ENCODE data around the gene SFXN3.

SFXN3 gene

DNA sequence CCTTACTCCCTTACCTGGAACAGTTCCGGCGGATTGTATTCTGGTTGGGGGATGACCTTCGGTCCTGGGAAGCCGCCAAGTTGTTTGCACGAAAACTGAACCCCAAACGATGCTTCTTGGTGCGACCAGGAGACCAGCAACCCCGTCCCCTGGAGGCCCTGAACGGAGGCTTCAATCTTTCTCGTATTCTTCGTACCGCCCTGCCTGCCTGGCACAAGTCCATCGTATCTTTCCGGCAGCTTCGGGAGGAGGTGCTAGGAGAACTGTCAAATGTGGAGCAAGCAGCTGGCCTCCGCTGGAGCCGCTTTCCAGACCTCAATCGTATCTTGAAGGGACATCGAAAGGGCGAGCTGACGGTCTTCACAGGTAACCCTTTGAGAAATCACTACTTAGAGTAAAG is 41.9 kb upstream of the SFXN3 start:
- no peaks in the 10 kb centered on the region for H4K20me1 ChIP-seq (ENCODE audit: low read depth, low read length)
- H3F3A ChIP-seq (ENCODE audit: insufficient read depth): peaks cover 4% of the 10 kb centered on the region; the same call in 1 of the 2 replicates
- no peak overlapping the region for H3K4me2 ChIP-seq (ENCODE audit: low read depth, low read length, poor library complexity, severe bottlenecking)
- no peak overlapping the region for H3K4me3 ChIP-seq (ENCODE audit: insufficient read depth, low read length, poor library complexity, severe bottlenecking)
- no peaks in the 10 kb centered on the region for H3K36me3 ChIP-seq (ENCODE audit: low read length)
- TF ChIP-seq EZH2phosphoT487 (conservative IDR thresholded peaks at IDR 0.05; ENCODE audit: low read length): no peak
- TF ChIP-seq, protein P1, sequence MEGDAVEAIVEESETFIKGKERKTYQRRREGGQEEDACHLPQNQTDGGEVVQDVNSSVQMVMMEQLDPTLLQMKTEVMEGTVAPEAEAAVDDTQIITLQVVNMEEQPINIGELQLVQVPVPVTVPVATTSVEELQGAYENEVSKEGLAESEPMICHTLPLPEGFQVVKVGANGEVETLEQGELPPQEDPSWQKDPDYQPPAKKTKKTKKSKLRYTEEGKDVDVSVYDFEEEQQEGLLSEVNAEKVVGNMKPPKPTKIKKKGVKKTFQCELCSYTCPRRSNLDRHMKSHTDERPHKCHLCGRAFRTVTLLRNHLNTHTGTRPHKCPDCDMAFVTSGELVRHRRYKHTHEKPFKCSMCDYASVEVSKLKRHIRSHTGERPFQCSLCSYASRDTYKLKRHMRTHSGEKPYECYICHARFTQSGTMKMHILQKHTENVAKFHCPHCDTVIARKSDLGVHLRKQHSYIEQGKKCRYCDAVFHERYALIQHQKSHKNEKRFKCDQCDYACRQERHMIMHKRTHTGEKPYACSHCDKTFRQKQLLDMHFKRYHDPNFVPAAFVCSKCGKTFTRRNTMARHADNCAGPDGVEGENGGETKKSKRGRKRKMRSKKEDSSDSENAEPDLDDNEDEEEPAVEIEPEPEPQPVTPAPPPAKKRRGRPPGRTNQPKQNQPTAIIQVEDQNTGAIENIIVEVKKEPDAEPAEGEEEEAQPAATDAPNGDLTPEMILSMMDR (IDR thresholded peaks at IDR 0.05; ENCODE audit: insufficient read depth, low read length, poor library complexity, severe bottlenecking): no peak
- H3K79me2 ChIP-seq (ENCODE audit: insufficient read depth, low read length): peaks cover 44% of the 10 kb centered on the region
- no peaks in the 10 kb centered on the region for H3K9me3 ChIP-seq (ENCODE audit: insufficient read depth, low read length)
- H2AFZ ChIP-seq (ENCODE audit: low read depth, low read length, severe bottlenecking): no peak overlapping the region
- no peaks in the 10 kb centered on the region for H3K9me2 ChIP-seq (replicated peaks; ENCODE audit: insufficient read depth, low read length)
- H3K27ac ChIP-seq (ENCODE audit: low read depth, low read length): no peak overlapping the region
- H3K9ac ChIP-seq (ENCODE audit: low read length): no peak overlapping the region
- H3K27me3 ChIP-seq (ENCODE audit: low read length): no peaks in the 10 kb centered on the region

DNA sequence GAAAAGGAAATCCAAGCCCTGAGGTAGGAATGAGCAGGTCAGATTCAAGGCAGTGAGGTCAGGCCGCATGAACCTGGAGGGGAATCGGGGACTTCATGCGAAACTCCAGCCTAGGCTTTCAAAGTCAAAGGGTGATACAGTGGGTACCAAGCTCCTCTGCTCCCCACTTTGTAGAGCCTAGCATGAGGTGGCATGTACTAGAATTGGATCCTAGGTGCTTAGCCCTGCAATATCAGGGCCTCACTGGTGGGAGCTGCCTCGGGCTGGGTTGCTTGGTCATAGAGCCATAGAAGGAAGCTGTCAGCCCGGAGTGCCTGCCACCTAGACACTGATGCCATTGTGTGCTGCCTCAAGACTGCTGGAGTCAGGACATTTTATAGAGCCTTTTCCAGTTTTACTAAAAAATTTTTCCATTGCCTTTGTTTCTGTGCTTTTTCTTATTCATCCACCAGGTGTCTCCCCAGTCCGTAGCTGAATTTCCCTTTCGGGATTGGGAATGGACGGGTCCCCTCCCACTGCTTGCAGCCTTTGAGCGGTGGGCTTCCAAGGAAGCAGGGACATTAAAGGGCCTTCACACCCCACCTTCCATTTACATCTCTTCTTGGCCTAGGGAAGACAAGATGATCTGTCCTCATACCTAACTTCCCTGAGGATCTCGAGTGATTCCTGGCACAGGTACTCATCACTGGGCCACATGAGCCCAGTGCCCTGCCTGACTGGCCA is 36.9 kb upstream of the SFXN3 start:
- no peak overlapping the region for H2AFZ ChIP-seq (ENCODE audit: low read depth, low read length, severe bottlenecking)
- no peak overlapping the region for H3K27ac ChIP-seq (ENCODE audit: low read depth, low read length)
- no peaks in the 10 kb centered on the region for H4K20me1 ChIP-seq (ENCODE audit: low read depth, low read length)
- H3F3A ChIP-seq (ENCODE audit: insufficient read depth): peaks cover 40% of the 10 kb centered on the region
- no peak overlapping the region for H3K4me3 ChIP-seq (ENCODE audit: insufficient read depth, low read length, poor library complexity, severe bottlenecking)
- H3K4me2 ChIP-seq (ENCODE audit: low read depth, low read length, poor library complexity, severe bottlenecking): no peak overlapping the region
- H3K9me2 ChIP-seq (replicated peaks; ENCODE audit: insufficient read depth, low read length): no peaks in the 10 kb centered on the region
- no peaks in the 10 kb centered on the region for H3K9me3 ChIP-seq (ENCODE audit: insufficient read depth, low read length)
- H3K36me3 ChIP-seq (ENCODE audit: low read length): no peaks in the 10 kb centered on the region
- no peaks in the 10 kb centered on the region for H3K27me3 ChIP-seq (ENCODE audit: low read length)
- no peak for TF ChIP-seq EZH2phosphoT487 (conservative IDR thresholded peaks at IDR 0.05; ENCODE audit: low read length)
- TF ChIP-seq, protein P1 (IDR thresholded peaks at IDR 0.05; ENCODE audit: insufficient read depth, low read length, poor library complexity, severe bottlenecking): peak; percentile 16
- peaks cover 15% of the 10 kb centered on the region for H3K79me2 ChIP-seq (ENCODE audit: insufficient read depth, low read length)
- no peak overlapping the region for H3K9ac ChIP-seq (ENCODE audit: low read length)

DNA sequence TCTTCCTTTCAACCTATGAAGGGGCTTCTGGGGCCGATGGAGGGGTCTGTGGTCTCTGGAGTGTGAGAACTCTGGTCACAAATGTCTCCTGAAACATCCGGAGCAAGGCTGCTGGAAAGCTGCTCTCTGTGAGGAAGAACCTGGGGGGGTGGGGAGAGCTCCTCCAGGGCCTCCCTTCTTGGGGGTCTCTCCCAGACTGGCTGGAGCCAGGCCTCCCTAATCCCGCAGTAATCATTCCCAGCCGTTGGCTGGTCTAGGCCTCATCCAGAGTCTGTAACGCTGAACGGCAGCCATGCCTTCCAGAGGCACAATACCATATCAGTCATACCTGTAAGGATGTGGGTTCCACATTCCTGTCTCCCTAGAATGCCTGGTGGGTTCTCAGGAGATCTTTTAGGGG is 35.9 kb upstream of the SFXN3 start:
- H4K20me1 ChIP-seq (ENCODE audit: low read depth, low read length): no peaks in the 10 kb centered on the region
- peaks cover 40% of the 10 kb centered on the region for H3F3A ChIP-seq (ENCODE audit: insufficient read depth)
- no peak overlapping the region for H3K27ac ChIP-seq (ENCODE audit: low read depth, low read length)
- peaks cover 4% of the 10 kb centered on the region for H3K79me2 ChIP-seq (ENCODE audit: insufficient read depth, low read length)
- H3K9me3 ChIP-seq (ENCODE audit: insufficient read depth, low read length): no peaks in the 10 kb centered on the region
- TF ChIP-seq, protein P1 (IDR thresholded peaks at IDR 0.05; ENCODE audit: insufficient read depth, low read length, poor library complexity, severe bottlenecking): no peak
- TF ChIP-seq EZH2phosphoT487 (conservative IDR thresholded peaks at IDR 0.05; ENCODE audit: low read length): no peak
- H3K4me3 ChIP-seq (ENCODE audit: insufficient read depth, low read length, poor library complexity, severe bottlenecking): no peak overlapping the region
- H3K27me3 ChIP-seq (ENCODE audit: low read length): no peaks in the 10 kb centered on the region
- no peaks in the 10 kb centered on the region for H3K36me3 ChIP-seq (ENCODE audit: low read length)
- H2AFZ ChIP-seq (ENCODE audit: low read depth, low read length, severe bottlenecking): no peak overlapping the region
- no peak overlapping the region for H3K9ac ChIP-seq (ENCODE audit: low read length)
- H3K9me2 ChIP-seq (replicated peaks; ENCODE audit: insufficient read depth, low read length): no peaks in the 10 kb centered on the region
- no peak overlapping the region for H3K4me2 ChIP-seq (ENCODE audit: low read depth, low read length, poor library complexity, severe bottlenecking)
